GM18907 (cell line): ENCODE results near the gene ABHD5.

ENCODE experiments used
- ATAC-seq: cut with Tn5 transposase; IDR thresholded peaks from one replicate; pipeline ENCODE4 v1.9.1; 2021; ENCODE audit warnings: mild to moderate bottlenecking, moderate library complexity; ENCODE audit not compliant: unreplicated experiment

ABHD5 gene

GRCh38 chr3:43753741-43754715 is 63.3 kb downstream of the ABHD5 start:
- ATAC-seq: no peak

GRCh38 chr3:43755516-43756200 is 64.9 kb downstream of the ABHD5 start:
- ATAC-seq: no peak

GRCh38 chr3:43757666-43758321 is 67.1 kb downstream of the ABHD5 start:
- ATAC-seq: no peak

- no peak for ATAC-seq
Measured at GRCh38 chr3:43758592-43759225, 68.0 kb downstream of the ABHD5 start.

- no peak for ATAC-seq
Measured at GRCh38 chr3:43759297-43759782, 68.6 kb downstream of the ABHD5 start.

- no peak for ATAC-seq
Measured at GRCh38 chr3:43759938-43760337, 69.2 kb downstream of the ABHD5 start.

- ATAC-seq: no peak
Measured at GRCh38 chr3:43760938-43761337, 70.2 kb downstream of the ABHD5 start.

GRCh38 chr3:43762451-43762850 is 71.7 kb downstream of the ABHD5 start:
- ATAC-seq: no peak

- ATAC-seq: no peak
Measured at GRCh38 chr3:43764056-43764455, 73.3 kb downstream of the ABHD5 start.

GRCh38 chr3:43764471-43764870 is 73.7 kb downstream of the ABHD5 start:
- ATAC-seq: no peak

- ATAC-seq: no peak
Measured at GRCh38 chr3:43765521-43765971, 74.8 kb downstream of the ABHD5 start.

- ATAC-seq: no peak
Measured at GRCh38 chr3:43766672-43767465, 76.1 kb downstream of the ABHD5 start.

GRCh38 chr3:43768381-43768973 is 77.7 kb downstream of the ABHD5 start:
- no peak for ATAC-seq

- no peak for ATAC-seq
Measured at GRCh38 chr3:43769097-43769884, 78.6 kb downstream of the ABHD5 start.

- no peak for ATAC-seq
Measured at GRCh38 chr3:43769885-43770425, 79.2 kb downstream of the ABHD5 start.

GRCh38 chr3:43770426-43771103 is 79.8 kb downstream of the ABHD5 start:
- no peak for ATAC-seq

GRCh38 chr3:43771610-43772009 is 80.9 kb downstream of the ABHD5 start:
- ATAC-seq: no peak
